ENCODE results near the gene PHTF2.

DNA sequence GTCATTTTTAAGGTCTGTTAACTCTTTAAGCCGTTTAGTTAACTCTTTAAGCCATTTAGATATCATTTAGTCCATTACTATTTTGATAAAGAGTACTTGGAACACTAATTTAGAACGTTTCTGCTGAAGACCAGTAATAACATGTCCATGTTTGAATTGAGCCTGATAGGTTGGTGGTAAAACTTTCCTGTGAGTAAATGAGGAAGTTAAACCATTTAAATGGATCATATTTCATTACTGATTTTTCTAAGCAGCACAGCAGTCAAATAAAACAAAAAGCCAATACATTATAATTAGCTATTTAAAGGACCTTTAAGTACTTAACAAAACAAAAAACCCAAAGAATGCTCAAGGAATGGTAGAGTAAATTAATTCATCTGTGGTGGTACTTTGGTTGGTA is 29.4 kb downstream of the PHTF2 start:
- TF ChIP-seq EZH2 (IDR thresholded peaks at IDR 0.05; ENCODE audit: insufficient read depth, poor library complexity, severe bottlenecking), result no peak
- TF ChIP-seq EZH2phosphoT487 (IDR thresholded peaks at IDR 0.05; ENCODE audit: insufficient read depth, low read depth), result no peak
